ENCODE measurements around the gene ZDHHC11B. TPM values are rescaled to one million over a fixed set of nuclear protein-coding genes. Genes with fewer than 3 reads are reported as not detected.
A peak's percentile ranks its signal among the peaks of the same experiment; 100 is the strongest.

Gene ZDHHC11B
- total RNA-seq, 1 donor from 2014 or later: 13.4 TPM

DNA sequence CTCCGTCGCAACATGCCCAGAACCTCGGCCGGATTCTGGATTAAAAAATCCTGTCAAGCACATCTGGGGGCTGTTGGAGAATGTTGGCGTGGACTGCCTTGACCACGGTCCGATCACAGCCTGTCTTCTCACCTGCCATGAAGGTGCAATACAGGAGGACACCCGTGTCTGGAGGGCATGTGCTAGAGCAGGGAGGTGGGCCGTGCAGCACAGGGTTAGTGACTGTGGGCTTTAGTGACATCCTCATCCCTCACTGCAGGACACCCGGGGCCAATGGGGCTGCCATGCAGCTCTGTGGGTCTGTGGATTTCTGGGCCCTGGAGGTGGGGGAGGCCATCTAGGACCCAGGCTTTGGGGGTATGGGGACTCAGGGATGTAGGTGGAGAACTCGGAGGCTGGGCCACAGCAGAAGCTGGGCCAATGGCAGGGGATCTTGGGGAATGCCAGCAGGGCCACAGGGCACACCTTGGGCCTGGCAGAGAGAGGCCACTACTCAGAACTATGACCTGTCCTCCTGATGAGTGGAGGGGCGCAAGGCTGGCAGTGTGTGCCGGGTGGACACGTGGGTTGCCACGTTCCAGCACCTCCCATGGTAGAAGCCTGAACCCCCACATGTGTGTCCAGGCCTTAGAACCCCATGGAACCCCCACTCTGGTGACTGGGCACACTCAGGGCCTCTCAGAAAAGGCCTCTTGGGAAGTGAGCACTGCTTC, 23.3 kb downstream of the ZDHHC11B start:
- H3K36me3 ChIP-seq: peaks cover 16% of the 10 kb centered on the region
- H3K27ac ChIP-seq (replicated peaks): peak overlapping the region; percentile 28
- no peak overlapping the region for H3K4me3 ChIP-seq
- no peaks in the 10 kb centered on the region for H3K9me3 ChIP-seq (replicated peaks)
- H3K27me3 ChIP-seq (ENCODE audit: low read depth): no peaks in the 10 kb centered on the region
- no peak for DNase-seq
- intact Hi-C loops (cut with micrococcal nuclease): no loop called here
- TF ChIP-seq CTCF (IDR thresholded peaks at IDR 0.05; ENCODE audit: borderline replicate concordance): no peak
- H3K4me1 ChIP-seq: peaks cover 57% of the 10 kb centered on the region

DNA sequence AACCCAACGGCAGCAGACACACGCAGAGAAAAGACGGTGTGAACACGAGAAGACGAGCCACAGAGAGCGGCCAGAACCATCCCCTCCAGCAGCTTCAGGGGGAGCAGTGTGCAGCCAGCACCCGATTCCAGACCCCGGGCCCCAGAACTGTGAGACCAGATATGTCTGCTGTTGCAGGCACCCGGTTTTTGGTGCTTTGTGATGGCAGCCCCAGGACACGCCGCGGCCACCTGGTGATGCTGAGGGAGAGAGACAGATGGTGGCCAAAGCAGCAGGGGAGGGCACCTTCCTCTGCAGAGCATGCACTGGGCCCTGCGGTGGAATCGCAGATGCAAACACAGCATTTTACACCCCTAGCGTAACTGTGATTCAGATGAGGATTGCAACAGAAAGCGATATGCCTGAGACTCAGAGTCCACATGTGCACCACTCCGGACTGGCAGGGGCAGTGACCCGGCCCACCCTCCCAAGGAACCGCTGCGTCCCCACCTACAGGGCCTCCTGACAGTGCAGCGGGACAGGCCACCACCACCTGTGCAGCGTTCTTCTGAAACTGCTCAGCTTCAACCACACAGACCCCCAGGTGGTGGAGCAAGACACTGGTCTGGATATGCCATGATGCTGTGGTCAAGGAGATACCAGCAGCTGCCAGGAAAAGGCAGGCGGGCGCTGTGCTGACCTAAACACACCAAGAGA, 24.0 kb downstream of the ZDHHC11B start:
- H3K9me3 ChIP-seq (replicated peaks): no peaks in the 10 kb centered on the region
- TF ChIP-seq CTCF (IDR thresholded peaks at IDR 0.05; ENCODE audit: borderline replicate concordance): no peak
- DNase-seq: no peak
- no peaks in the 10 kb centered on the region for H3K27me3 ChIP-seq (ENCODE audit: low read depth)
- H3K36me3 ChIP-seq: peaks cover 9% of the 10 kb centered on the region
- intact Hi-C loops (cut with micrococcal nuclease): no loop called here
- peaks cover 59% of the 10 kb centered on the region for H3K4me1 ChIP-seq
- H3K27ac ChIP-seq (replicated peaks): peak overlapping the region; percentile 96
- no peak overlapping the region for H3K4me3 ChIP-seq

DNA sequence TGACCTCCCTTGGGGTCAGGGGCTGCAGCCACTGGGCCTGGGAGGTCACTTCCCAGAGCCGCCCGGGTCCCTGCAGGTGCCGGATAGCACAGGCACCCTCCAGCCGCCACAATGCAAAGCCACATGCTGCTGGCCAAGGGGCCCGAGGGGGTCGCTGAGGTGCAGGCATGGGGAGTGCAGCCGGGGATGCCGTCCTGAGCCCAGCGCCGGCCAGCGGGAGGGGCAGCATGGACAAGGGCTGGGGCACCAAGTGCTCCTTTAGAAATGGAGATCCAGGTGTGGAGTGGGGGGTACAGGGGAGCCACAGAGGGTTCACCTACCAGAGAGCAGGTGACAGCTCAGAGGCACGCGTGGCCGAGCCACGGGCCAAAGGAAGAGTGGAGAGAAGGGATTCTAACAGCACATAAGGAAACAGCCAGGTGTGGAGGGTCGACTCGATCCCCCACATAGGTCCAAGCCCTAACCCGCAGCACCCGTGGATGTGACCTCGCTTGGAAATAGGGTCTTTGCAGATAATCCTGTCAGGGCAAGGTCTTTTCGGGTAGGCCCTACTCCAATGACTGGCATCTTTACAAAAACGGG, 24.7 kb downstream of the ZDHHC11B start:
- Histone ChIP-seq H3K27ac (replicated peaks) (peak overlapping the region; percentile 96), H3K4me1 (peaks cover 59% of the 10 kb centered on the region), H3K4me3 (peak overlapping the region; percentile 52), H3K27me3 (ENCODE audit: low read depth) (no peaks in the 10 kb centered on the region), H3K36me3 (peaks cover 6% of the 10 kb centered on the region), H3K9me3 (replicated peaks) (no peaks in the 10 kb centered on the region)
- intact Hi-C loops (cut with micrococcal nuclease): no loop called here
- DNase-seq: peak; percentile 15
- TF ChIP-seq CTCF (IDR thresholded peaks at IDR 0.05; ENCODE audit: borderline replicate concordance): no peak

DNA sequence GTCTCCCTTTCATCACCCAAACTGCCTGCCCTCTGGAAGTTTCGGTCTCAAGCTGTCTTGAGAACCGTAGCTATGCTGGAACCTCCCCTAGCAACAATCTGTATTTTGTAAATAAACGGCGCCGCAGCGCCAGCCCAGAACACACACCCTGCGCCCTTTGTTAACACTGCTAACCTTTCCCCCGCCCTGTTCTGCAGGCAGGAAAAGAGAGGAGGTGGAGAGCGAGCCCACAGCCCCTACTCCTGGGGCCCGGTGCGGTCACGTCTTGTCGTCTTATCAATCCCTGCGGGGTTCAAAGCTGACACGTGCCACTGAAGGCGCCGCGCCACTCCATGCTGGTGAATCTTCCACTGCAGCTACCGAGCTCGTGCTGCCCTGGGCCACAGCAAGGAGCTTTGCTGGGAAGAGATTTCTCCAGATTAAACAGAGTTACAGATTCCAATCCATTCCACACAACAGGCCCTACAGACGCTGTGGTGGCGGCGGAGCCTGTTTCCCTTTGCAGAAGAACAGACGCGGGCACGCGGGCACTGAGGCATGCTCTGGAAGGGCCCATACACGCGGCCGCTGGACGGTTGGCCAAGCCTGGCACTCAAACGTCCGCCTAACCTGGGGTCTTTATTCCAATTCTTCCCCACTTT, 25.3 kb downstream of the ZDHHC11B start:
- peak; percentile 76 for DNase-seq
- Histone ChIP-seq H3K27ac (replicated peaks) (peak overlapping the region; percentile 96), H3K27me3 (ENCODE audit: low read depth) (no peaks in the 10 kb centered on the region), H3K9me3 (replicated peaks) (no peaks in the 10 kb centered on the region), H3K4me3 (peak overlapping the region; percentile 52), H3K4me1 (peaks cover 59% of the 10 kb centered on the region), H3K36me3 (peaks cover 3% of the 10 kb centered on the region)
- intact Hi-C loops (cut with micrococcal nuclease): no loop called here
- no peak for TF ChIP-seq CTCF (IDR thresholded peaks at IDR 0.05; ENCODE audit: borderline replicate concordance)

DNA sequence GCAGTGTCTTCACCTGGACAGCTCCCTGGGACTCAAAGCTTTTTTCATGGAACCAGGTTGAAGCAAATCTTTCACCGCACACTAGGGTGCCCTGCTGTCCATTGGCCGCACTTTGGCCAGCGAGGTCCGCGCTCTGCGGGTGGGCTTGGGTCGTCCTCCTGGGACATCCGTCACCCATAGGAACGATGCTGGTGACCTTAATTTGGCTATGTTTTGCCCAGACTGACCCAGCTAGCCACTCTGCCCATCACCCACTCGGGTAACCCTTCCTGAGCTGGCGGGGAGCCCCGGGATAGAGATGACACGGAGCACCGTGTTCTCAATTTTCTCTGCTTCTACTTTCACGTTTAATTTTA, 25.9 kb downstream of the ZDHHC11B start:
- Histone ChIP-seq H3K27me3 (ENCODE audit: low read depth) (no peaks in the 10 kb centered on the region), H3K27ac (replicated peaks) (peak overlapping the region; percentile 96), H3K9me3 (replicated peaks) (no peaks in the 10 kb centered on the region), H3K36me3 (no peaks in the 10 kb centered on the region), H3K4me3 (peak overlapping the region; percentile 52), H3K4me1 (peaks cover 59% of the 10 kb centered on the region)
- intact Hi-C loops (cut with micrococcal nuclease): no loop called here
- peak; percentile 16 for DNase-seq
- no peak for TF ChIP-seq CTCF (IDR thresholded peaks at IDR 0.05; ENCODE audit: borderline replicate concordance)
